ENCODE results near the gene ELK4. TPM values are rescaled to one million over a fixed set of nuclear protein-coding genes. Genes with fewer than 3 reads are reported as not detected.

ELK4 gene
- polyA plus RNA-seq, 2 of the 4 experiments (the other 2 are of a cell fraction) = 5.8 to 11.9 TPM

DNA sequence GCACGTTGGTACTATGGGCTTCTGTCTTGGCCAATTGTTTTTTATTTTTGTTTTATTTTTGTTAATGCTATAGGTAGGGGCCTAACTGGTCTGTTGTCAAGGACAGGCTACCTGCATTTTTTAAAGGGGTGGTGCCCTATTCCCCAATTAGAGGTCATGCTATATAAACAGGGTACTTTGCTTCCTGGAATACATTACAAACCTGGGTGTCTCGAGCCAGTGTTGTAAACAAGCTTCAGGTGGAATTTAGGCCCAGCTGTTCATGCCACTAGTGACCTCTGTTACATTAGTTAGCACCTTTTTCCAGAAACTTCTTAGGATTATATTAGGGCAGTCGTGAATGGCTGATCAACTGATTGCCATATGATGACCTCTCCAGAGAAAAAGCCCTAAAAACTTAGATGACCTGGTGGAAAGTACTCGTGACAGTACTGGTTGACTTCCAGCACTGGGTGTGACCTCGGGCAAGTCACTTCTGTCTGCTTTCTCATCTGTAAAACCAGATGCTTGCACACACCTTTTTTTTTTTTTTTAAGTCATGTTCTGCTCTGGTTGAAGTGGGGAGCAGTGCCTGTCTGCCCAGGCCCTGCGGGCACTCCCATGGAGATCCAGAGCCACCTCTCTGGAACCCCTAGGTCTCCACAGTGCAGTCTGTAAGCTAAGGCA is 46.5 kb downstream of the ELK4 start:
- no peak for DNase-seq (ENCODE audit: low read depth in 1 of 2, low spot score in 1 of 2)
- TF ChIP-seq RARB (CRISPR knock-in tag; IDR thresholded peaks at IDR 0.05) (no peak), ZFP36 (IDR thresholded peaks at IDR 0.05; ENCODE audit: borderline replicate concordance, partially characterized antibody) (no peak), CBX2 (IDR thresholded peaks at IDR 0.05; ENCODE audit: borderline replicate concordance, low read depth) (no peak), HOXA7 (CRISPR knock-in tag; IDR thresholded peaks at IDR 0.05) (no peak), HOXB5 (CRISPR knock-in tag; IDR thresholded peaks at IDR 0.05) (no peak), POLR2AphosphoS2 (conservative IDR thresholded peaks at IDR 0.05; ENCODE audit: low read length) (no peak), MYC (IDR thresholded peaks at IDR 0.05; ENCODE audit: borderline replicate concordance, low read length) (no peak), EHF (CRISPR knock-in tag; IDR thresholded peaks at IDR 0.05) (no peak), BHLHE40 (IDR thresholded peaks at IDR 0.05; ENCODE audit: low read depth, low read length) (no peak), TFCP2L1 (CRISPR knock-in tag; IDR thresholded peaks at IDR 0.05) (no peak), FOSL2 (IDR thresholded peaks at IDR 0.05) (no peak), FOSL2 (CRISPR knock-in tag; IDR thresholded peaks at IDR 0.05) (no peak), ZNF302 (CRISPR knock-in tag; IDR thresholded peaks at IDR 0.05) (no peak)
- TF ChIP-seq, protein P1, sequence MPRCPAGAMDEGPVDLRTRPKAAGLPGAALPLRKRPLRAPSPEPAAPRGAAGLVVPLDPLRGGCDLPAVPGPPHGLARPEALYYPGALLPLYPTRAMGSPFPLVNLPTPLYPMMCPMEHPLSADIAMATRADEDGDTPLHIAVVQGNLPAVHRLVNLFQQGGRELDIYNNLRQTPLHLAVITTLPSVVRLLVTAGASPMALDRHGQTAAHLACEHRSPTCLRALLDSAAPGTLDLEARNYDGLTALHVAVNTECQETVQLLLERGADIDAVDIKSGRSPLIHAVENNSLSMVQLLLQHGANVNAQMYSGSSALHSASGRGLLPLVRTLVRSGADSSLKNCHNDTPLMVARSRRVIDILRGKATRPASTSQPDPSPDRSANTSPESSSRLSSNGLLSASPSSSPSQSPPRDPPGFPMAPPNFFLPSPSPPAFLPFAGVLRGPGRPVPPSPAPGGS (IDR thresholded peaks at IDR 0.05) = no peak
- Histone ChIP-seq H3K4me1 (peaks cover 3% of the 10 kb centered on the region; the same call in 1 of the 3 replicates), H3K27ac (no peak overlapping the region), H3K9me3 (no peaks in the 10 kb centered on the region), H3K4me2 (no peak overlapping the region), H3K4me3 (no peak overlapping the region)
- no peak for FAIRE-seq
- ChIA-PET POLR2A (no interaction called here), CTCF (interaction anchor here (1.4 kb wide), 1 partner anchor 50 kb away, joined by 4 read pairs; no protein-coding TSS in a partner anchor)
- ATAC-seq = no peak
- 62% methylated on average over 6 of the region's 6 CpGs for WGBS (ENCODE audit: missing lambda C conversion rate)

DNA sequence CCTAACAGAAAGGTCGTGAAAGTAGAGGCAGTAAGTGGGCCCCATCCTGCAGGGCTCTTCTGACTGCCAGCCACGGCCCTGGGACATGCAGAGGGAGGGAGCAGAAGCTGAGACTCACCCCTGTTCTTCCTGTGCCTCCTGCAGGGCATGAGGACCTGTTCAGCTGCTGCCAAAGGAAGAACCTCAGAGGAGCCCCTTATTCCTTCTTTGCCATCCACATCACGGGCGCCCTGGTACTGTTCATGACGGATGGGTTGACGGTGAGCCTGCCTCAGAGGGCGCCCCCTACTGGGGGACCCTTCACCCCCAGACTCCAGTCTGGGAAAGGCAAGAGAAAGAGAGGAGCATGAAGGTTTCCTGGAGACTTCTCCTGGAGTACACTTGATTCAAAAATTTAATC is 47.1 kb downstream of the ELK4 start:
- DNase-seq (ENCODE audit: low read depth in 1 of 2, low spot score in 1 of 2) (no peak), ATAC-seq (no peak; a peak in 1 of 6 replicates), FAIRE-seq (no peak)
- 39% methylated on average over 7 of the region's 7 CpGs for WGBS (ENCODE audit: missing lambda C conversion rate)
- TF ChIP-seq RAD21 (conservative IDR thresholded peaks at IDR 0.05 in 1 of 2, IDR thresholded peaks at IDR 0.05 in 1 of 2) = no peak
- TF ChIP-seq, protein P2, sequence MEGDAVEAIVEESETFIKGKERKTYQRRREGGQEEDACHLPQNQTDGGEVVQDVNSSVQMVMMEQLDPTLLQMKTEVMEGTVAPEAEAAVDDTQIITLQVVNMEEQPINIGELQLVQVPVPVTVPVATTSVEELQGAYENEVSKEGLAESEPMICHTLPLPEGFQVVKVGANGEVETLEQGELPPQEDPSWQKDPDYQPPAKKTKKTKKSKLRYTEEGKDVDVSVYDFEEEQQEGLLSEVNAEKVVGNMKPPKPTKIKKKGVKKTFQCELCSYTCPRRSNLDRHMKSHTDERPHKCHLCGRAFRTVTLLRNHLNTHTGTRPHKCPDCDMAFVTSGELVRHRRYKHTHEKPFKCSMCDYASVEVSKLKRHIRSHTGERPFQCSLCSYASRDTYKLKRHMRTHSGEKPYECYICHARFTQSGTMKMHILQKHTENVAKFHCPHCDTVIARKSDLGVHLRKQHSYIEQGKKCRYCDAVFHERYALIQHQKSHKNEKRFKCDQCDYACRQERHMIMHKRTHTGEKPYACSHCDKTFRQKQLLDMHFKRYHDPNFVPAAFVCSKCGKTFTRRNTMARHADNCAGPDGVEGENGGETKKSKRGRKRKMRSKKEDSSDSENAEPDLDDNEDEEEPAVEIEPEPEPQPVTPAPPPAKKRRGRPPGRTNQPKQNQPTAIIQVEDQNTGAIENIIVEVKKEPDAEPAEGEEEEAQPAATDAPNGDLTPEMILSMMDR (IDR thresholded peaks at IDR 0.05) = 0 out of 3 replicates have a peak, but pooled peaks have one; percentile 23
- peaks cover 3% of the 10 kb centered on the region; the same call in 1 of the 3 replicates for H3K4me1 ChIP-seq
- H3K4me3 ChIP-seq = no peak overlapping the region
- CTCF ChIA-PET = interaction anchor here (1.4 to 1.5 kb wide), 2 partner anchors 49 to 127 kb away, joined by 4 read pairs; no protein-coding TSS in a partner anchor
- H3K27ac ChIP-seq = no peak overlapping the region
- H3K4me2 ChIP-seq = no peak overlapping the region
- POLR2A ChIA-PET = no interaction called here
- H3K9me3 ChIP-seq = no peaks in the 10 kb centered on the region

- DNase-seq (ENCODE audit: low read depth in 1 of 2, low spot score in 1 of 2) (no peak), ATAC-seq (peak in 1 of 2 experiments; percentile 34; a peak in 3 of 6 replicates), FAIRE-seq (no peak)
- TF ChIP-seq USF2 (IDR thresholded peaks at IDR 0.05) (no peak), RCOR1 (IDR thresholded peaks at IDR 0.05; ENCODE audit: low read depth, low read length) (no peak), JUNB (IDR thresholded peaks at IDR 0.05) (no peak), CHD2 (IDR thresholded peaks at IDR 0.05; ENCODE audit: low read length, partially characterized antibody) (no peak)
- no peak overlapping the region for H3K4me3 ChIP-seq
- POLR2A ChIA-PET = no interaction called here
- WGBS (ENCODE audit: missing lambda C conversion rate) = 74% methylated on average over 7 of the region's 7 CpGs
- H3K4me1 ChIP-seq = peaks cover 3% of the 10 kb centered on the region; the same call in 1 of the 3 replicates
- H3K27ac ChIP-seq = no peak overlapping the region
- CTCF ChIA-PET = interaction anchor here (0.8 to 7.6 kb wide), 8 partner anchors 7 to 594 kb away, joined by 3 to 85 read pairs (median 4); no protein-coding TSS in a partner anchor
- no peak overlapping the region for H3K4me2 ChIP-seq
- no peaks in the 10 kb centered on the region for H3K9me3 ChIP-seq
These were observed 48.2 kb downstream of the ELK4 start for GRCh38 chr1:205583461-205584130.
